Measurements from ENCODE around the gene SELENOO.
"Not testable (repeated sequence)": the region's sequence is repeated elsewhere in the genome, so short reads cannot be mapped to it uniquely, and the experiment has no call there.

SELENOO gene

GRCh38 chr22:50201191-50202129, 649 bp downstream of the SELENOO start:
- no peak for DNase-seq (ENCODE audit: low read depth)

GRCh38 chr22:50202130-50202666, 1.4 kb downstream of the SELENOO start:
- DNase-seq (ENCODE audit: low read depth) = no peak

GRCh38 chr22:50203288-50203687, 2.5 kb downstream of the SELENOO start:
- no peak for DNase-seq (ENCODE audit: low read depth)

DNA sequence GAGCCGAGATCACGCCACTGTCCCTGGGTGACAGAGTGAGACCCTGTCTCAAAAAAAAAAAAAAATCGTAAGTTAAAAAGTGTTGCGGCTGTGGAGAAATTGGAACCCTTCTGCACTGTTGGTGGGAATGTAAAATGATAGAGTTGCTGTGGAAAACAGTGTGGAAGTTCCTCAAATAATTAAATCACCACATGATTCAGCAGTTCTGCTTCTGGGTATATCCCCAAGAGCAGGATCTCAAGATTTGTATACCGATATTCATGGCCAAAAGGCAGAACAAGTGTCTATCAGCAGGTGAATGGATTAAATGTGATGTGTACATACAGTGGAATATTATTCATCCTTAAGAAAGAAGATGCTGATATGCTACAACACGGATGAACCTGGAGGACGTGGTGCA, 3.8 kb downstream of the SELENOO start:
- no peak for DNase-seq (ENCODE audit: low read depth)

GRCh38 chr22:50204998-50205397, 4.2 kb downstream of the SELENOO start:
- not testable (repeated sequence) for DNase-seq (ENCODE audit: low read depth)

DNA sequence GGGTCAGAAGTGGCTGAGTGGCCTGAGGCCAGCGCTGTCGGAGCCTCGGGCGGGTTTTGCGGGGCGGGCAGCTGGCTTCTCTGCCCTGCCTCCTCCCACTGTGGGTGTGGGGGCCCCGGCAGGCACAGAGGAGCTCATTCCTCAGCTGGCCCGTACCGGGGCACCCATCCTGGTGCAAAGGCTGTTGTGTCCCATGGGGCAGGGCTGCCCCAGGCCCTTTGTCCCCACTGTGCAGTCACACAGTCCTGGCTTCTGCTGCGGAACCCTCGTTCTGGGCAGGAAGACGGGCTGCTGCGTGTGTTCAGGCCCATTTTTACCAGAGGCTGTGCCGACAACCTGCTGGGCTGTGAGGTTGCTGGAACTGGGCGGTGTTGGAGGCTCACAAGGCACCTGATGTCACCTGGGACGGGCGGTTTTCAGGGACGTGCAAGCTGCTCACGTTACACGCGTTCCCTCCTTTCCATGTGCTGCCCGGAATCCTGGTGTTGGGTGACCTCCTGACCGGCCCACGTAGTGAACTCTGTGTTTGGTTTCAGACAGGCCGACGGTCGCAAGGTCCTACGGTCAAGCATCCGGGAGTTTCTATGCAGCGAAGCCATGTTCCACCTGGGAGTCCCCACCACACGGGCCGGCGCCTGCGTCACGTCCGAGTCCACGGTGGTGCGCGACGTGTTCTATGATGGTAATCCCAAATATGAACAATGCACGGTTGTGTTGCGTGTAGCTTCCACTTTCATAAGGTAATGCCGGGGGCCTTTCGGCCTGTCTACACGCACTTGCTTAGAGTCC, 5.2 kb downstream of the SELENOO start:
- DNase-seq (ENCODE audit: low read depth) = no peak

- DNase-seq (ENCODE audit: low read depth) = no peak
These were observed 5.8 kb downstream of the SELENOO start for GRCh38 chr22:50206599-50206998.

- no peak for DNase-seq (ENCODE audit: low read depth)
These were observed 6.8 kb downstream of the SELENOO start for GRCh38 chr22:50207383-50208140.

DNA sequence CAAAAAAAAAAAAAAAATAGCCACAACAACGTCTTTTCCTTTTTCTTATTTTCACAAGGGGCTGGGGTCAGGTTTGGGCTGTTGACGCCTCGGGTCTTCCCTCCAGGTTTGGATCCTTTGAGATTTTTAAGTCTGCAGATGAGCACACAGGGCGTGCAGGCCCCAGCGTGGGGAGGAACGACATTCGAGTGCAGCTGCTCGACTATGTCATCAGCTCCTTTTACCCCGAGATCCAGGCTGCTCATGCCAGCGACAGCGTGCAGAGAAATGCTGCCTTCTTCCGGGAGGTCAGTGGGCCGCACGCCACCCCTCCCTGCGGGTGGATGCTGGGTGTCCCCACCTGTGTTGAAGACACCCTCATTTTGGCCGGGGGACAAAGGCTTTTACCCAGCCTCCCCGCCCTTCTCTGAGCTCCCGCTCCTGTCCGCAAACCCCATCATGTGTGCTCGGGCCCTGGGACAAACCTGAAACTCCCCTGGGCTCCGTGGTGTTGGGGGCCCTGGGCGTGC, 7.7 kb downstream of the SELENOO start:
- no peak for DNase-seq (ENCODE audit: low read depth)

DNA sequence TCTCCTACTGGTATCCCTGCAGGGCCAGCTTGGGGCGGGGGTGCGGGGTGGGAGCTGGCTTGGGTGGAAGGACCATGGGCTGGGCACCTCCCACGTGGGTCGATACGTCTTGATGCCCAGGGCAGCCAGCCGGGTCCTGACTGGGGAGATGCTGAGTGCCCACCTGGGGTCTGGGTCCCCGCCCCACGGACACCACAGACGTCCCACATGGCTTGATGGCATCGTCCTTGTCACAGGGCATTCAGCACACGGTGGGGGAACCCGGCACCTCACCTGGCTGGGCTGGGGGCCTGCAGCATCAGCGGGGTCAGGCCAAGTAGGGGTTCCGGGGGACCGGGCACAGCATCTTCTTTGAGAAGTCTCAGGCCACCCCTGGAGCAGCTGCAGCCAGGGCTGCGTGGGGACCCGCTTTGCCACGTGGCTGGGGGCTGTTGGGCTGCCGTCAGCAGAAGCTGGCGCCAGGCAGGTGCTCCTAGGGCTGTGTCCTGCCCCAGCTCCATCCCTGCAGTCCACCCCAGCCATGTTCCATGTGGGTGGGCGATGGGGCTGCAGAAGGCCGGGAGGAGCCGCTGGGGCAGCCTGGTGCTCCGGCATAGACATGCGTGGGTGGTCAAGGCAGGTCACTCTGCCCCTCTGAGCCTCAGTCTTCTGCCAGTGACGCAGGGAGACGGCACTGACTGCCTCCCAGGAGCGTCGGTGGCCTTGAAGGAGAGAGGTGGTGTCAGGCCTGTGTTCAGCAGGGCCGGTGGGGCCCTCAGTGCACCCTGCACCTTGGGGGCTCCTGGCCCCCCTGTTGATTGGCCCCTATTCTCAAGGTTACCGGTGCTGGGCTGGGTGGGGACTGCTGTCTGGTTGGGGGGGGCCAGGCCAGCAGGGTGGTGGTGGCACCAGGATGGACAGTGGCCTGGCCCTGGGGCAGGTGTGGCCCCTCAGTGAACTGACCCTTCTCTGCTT, 8.4 kb downstream of the SELENOO start:
- DNase-seq (ENCODE audit: low read depth) = no peak

DNA sequence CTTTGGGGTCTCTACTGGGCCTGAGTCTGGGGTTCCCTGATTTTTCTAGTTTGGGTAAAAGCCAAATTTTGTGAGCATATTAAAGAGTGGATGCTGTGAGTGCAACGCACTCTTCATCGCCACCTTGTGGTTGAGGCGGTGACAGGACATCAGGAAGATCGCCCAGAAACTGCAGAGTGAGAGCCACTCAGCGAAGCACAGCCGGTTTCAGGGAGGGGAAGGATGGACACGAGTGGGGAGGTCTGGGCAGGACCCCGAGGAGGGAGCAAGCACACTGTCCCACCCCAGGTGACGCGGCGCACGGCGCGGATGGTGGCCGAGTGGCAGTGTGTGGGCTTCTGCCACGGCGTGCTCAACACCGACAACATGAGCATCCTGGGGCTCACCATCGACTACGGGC, 9.1 kb downstream of the SELENOO start:
- DNase-seq (ENCODE audit: low read depth) = peak; percentile 51

DNA sequence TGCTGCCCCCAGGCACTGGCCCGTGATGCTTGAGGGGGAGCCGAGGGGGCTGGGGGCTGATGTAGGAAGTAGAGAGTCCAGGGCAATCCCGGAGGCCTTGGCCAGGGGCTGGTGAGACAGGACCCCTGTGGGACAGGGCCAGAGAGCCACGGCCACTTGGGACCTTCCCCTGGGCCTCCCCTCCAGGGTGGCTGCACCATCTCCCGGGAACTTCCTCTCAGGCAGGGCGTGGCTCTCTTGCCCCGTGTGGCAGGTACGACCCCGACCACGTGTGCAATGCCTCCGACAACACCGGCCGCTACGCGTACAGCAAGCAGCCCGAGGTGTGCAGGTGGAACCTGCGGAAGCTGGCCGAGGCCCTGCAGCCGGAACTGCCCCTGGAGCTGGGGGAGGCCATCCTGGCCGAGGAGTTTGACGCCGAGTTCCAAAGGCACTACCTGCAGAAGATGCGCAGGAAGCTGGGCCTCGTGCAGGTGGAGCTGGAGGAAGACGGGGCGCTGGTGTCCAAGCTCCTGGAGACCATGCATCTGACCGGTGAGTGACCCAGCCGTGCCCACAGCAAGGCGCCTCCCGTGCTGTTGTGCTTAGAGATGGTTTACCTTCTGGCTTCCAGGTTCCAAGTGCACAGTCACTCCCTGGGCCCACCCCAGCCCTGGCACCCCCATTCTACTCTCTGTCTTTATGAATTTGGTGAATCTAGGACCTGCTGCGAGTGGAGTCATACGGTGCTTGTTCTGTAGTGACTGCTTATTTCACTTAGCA, 9.7 kb downstream of the SELENOO start:
- no peak for DNase-seq (ENCODE audit: low read depth)

DNA sequence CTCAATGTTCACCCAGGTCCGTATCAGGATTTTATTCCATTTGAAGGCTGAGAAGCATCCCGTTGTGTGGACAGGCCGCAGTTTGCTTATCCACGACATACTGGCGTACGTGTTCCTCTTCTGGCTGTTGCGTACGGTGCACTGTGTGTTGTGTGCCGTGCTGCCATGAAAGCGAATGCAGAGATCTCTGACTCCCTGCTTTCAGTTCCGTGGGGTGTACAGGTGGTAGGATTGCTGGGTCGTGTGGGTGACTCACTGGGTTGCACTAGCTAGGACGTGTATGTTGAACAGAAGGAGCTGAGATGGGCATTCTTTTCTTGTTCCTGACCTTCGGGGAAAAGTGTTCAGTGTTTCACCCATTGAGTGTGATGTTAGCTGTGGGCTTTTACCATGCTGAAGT, 10.3 kb downstream of the SELENOO start:
- no peak for DNase-seq (ENCODE audit: low read depth)

DNA sequence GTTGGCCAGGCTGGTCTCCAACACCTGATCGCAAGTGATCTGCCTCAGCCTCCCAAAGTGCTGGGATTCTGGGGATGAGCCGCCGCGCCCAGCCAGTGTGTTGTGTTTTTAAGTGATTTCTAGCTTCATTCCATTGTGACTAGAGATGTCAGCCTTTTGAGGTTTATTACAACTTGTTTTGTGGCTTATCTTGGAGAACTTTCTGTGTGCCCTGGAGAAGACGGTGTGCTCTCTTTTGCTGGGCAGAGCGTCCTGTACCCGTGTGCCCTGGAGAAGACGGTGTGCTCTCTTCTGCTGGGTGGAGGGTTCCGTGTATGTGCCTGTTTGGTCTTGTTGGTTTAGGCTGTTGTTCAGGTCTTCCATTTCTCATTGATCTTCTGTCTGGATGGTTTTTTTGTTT, 12.5 kb downstream of the SELENOO start:
- no peak for DNase-seq (ENCODE audit: low read depth)

DNA sequence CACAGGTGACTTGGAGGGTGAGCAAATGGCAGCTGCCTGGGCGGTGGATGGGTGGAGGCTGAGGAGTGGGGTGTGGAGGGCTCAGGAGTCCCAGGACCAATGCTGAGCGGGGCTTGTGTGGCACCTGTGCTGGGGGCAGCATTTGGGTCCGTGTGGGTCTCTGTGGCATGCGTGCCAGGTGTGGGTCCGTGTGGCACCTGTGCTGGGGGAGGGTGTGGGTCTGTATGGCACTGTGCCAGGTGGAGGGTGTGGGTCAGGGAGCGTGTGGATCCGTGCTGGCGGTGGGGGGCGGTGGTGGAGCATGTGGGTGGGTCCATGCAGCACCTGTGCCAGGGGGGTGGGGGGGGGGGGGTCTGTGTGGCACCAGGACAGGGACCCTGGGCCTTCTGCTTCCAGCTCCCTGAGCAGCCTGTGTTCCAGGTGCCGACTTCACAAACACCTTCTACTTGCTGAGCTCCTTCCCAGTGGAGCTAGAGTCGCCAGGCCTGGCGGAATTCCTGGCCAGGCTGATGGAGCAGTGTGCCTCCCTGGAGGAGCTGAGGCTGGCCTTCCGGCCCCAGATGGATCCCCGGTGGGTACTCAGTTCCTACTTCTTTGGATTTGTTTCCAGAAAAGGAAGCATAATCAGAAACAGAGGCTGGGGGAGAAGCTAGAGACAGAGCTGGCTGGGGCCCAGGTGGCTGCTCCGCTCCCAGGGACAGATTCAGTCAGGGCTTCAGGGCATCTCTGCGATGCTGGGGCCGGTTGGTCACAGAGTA, 14.7 kb downstream of the SELENOO start:
- DNase-seq (ENCODE audit: low read depth) = no peak

DNA sequence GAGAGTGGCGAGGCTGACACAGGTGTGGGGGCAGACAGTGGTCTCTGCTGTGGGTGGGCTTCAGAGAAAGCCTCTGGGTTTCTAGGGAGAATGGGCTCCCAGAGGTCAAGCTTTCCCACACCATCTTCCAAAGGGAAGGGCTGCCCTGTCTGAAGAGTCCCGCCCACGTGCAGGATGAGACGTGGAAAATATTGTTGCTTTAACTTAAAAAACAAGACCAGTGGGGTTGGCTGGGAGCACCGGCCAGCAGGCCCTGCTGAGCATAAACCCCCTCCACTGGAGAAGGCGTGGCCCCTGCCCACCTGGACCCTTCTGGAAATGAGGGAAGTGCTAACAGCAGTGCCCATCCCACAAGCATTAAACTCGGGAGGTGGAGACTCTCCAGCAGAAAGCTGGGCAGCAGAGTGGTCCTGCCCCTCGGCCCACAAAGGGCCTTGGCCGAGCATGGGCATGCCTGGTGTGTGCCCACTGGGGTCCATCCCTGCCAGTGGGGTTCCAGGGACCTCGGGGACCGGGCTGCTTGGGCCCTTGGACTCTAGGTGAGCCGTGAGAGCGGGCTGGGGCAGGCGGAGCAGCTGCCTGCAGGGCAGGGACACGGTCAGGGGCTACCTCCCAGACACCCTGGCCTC, 15.4 kb downstream of the SELENOO start:
- no peak for DNase-seq (ENCODE audit: low read depth)

DNA sequence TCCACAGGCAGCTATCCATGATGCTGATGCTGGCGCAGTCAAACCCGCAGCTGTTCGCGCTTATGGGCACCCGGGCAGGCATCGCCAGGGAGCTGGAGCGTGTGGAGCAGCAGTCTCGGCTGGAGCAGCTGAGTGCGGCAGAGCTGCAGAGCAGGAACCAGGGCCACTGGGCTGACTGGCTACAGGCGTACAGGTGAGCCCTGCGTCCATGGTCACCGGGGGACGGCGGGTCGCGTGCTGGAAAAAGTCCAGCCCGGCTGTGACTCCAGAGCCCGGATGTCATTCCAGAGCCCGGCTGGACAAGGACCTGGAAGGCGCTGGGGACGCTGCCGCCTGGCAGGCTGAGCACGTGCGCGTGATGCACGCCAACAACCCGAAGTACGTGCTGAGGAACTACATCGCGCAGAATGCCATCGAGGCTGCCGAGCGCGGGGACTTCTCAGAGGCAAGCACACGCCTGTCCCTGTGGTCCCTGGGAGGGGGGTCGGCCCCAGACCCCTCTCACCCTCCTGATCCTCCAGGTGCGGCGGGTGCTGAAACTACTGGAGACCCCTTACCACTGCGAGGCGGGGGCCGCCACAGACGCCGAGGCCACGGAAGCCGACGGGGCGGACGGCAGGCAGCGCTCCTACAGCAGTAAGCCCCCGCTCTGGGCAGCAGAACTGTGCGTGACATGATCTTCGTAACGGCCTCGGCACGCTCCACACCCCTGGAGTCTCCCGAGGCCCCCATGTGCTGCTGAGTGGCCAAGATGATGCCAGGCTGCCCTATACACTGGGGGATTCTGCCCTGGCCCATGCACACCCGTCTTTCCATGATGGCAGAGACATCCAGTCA, 16.1 kb downstream of the SELENOO start:
- no peak for DNase-seq (ENCODE audit: low read depth)
